ENCODE measurements around the gene PPP1R10. TPM values are rescaled to one million over a fixed set of nuclear protein-coding genes. Genes with fewer than 3 reads are reported as not detected.

The PPP1R10 gene
- total and polyA plus RNA-seq, 10 donors: 13.5 to 86.2 (median 67.2) TPM

DNA sequence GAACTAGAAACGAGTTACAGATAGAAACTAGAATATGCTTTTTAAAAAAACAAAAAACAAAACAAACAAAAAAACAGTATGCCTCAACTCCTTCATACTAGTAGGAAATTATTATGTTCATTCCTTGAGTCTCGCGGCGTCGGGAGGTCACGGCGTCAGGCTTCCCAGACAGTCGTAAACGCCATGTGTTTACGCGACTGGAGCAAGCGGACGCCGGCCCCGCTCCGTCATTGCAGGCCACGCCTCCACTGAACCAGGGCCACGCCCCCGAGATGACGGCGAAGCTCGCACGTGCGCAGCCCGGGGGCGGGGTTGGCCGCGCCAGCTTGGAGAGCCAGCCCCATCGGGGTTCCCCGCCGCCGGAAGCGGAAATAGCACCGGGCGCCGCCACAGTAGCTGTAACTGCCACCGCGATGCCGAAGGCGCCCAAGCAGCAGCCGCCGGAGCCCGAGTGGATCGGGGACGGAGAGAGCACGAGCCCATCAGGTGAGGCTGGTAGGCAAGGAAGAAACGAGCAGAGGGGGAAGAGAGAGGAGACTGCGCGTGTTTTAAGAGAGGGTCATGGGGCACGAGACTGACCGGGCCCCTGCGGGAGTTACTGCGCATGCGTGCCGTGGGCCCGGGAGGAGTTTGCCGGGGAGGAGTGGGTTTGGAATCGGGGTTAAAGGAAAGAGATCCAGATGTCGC is 45.8 kb downstream of the PPP1R10 start, which contains the start of gene ABCF1:
Gene ABCF1 (plus strand): TSS at position 368 of the 687 bp plus-strand sequence. CDS start 46 bp downstream, at position 414.
- Histone ChIP-seq H3K4me3 (peak within 1 kb of the TSS; percentile 65 to 94 (median 83)), H3K4me1 (peaks cover 28 to 62% (median 51%) of the 10 kb centered on the region in 6 donors), H3K9me3 (no peaks in the 10 kb centered on the region), H3K27ac (peak within 1 kb of the TSS; percentile 81 to 96 (median 91)), H3K36me3 (peaks cover 0 to 22% (median 0%) of the 10 kb centered on the region in 6 donors), H3K27me3 (replicated peaks in 1 of 7) (no peaks in the 10 kb centered on the region)
- TF ChIP-seq POLR2AphosphoS5 (IDR thresholded peaks at IDR 0.05) (peak; percentile 92 to 97 (median 94)), POLR2A (IDR thresholded peaks at IDR 0.05) (peak in 2 of 3 donors; percentile 28 to 55)
- TF ChIP-seq, protein P1, sequence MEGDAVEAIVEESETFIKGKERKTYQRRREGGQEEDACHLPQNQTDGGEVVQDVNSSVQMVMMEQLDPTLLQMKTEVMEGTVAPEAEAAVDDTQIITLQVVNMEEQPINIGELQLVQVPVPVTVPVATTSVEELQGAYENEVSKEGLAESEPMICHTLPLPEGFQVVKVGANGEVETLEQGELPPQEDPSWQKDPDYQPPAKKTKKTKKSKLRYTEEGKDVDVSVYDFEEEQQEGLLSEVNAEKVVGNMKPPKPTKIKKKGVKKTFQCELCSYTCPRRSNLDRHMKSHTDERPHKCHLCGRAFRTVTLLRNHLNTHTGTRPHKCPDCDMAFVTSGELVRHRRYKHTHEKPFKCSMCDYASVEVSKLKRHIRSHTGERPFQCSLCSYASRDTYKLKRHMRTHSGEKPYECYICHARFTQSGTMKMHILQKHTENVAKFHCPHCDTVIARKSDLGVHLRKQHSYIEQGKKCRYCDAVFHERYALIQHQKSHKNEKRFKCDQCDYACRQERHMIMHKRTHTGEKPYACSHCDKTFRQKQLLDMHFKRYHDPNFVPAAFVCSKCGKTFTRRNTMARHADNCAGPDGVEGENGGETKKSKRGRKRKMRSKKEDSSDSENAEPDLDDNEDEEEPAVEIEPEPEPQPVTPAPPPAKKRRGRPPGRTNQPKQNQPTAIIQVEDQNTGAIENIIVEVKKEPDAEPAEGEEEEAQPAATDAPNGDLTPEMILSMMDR (IDR thresholded peaks at IDR 0.05 in 8 of 11, conservative IDR thresholded peaks at IDR 0.05 in 3 of 11): no peak
- DNase-seq: peak; percentile 100
- WGBS, 5 donors: 0 to 1% (median 0%) methylated on average over 43 to 59 of the region's 59 CpGs
- intact Hi-C loops (cut with DNase I; ENCODE audit: low total_unique reads): no loop called here

DNA sequence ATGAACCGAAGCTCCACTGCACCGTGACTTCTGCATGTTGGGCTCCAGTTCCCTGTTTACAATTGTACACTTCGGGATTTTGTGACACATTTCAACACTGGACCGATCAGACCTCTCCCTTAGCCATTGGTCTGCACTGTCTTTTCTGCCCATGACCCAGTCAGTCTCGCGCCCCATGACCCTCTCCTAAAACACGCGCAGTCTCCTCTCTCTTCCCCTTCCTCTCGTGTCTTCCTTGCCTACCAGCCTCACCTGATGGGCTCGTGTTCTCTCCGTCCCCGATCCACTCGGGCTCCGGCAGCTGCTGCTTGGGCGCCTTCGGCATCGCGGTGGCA is 46.3 kb downstream of the PPP1R10 start:
- TF ChIP-seq POLR2A (IDR thresholded peaks at IDR 0.05) (no peak), POLR2AphosphoS5 (IDR thresholded peaks at IDR 0.05) (no peak)
- TF ChIP-seq, protein P1 (IDR thresholded peaks at IDR 0.05 in 8 of 11, conservative IDR thresholded peaks at IDR 0.05 in 3 of 11): no peak
- Histone ChIP-seq H3K27me3 (replicated peaks in 1 of 7) (no peaks in the 10 kb centered on the region), H3K36me3 (peaks cover 0 to 18% (median 0%) of the 10 kb centered on the region in 6 donors), H3K27ac (peak overlapping the region; percentile 81 to 96 (median 91)), H3K9me3 (no peaks in the 10 kb centered on the region), H3K4me3 (peak overlapping the region; percentile 65 to 94 (median 83)), H3K4me1 (peaks cover 28 to 59% (median 50%) of the 10 kb centered on the region in 6 donors)
- intact Hi-C loops (cut with DNase I; ENCODE audit: low total_unique reads): no loop called here
- WGBS, 5 donors: 1 to 2% (median 1%) methylated on average over 18 of the region's 18 CpGs
- DNase-seq: no peak

DNA sequence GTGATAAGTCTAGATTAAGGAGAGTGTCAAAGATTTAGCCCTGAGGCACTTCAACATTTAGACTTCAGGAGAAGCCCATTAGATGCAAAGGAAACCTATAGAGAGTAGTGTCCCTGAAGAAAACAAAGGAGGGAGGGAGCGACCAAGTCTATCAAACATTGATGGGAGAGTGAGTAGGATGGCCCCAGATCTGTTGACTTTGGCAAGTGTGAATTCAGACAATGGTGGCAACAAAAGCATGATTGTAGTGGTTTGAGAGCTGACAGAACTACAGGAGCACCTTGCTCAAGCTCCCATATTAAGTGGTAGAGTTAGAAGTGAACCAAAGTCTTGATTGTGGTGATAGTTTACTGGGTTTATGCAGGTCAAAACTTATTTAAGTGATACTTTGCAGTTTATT is 46.8 kb downstream of the PPP1R10 start:
- Histone ChIP-seq H3K9me3 (no peaks in the 10 kb centered on the region), H3K27me3 (replicated peaks in 1 of 7) (no peaks in the 10 kb centered on the region), H3K27ac (peak overlapping the region in 6 of 8 donors; percentile 81 to 96 (median 92)), H3K4me3 (peak overlapping the region; percentile 65 to 94 (median 83)), H3K4me1 (peaks cover 28 to 54% (median 46%) of the 10 kb centered on the region in 6 donors), H3K36me3 (peaks cover 0 to 14% (median 0%) of the 10 kb centered on the region in 6 donors)
- TF ChIP-seq POLR2AphosphoS5 (IDR thresholded peaks at IDR 0.05) (no peak), POLR2A (IDR thresholded peaks at IDR 0.05) (no peak)
- TF ChIP-seq, protein P1 (IDR thresholded peaks at IDR 0.05 in 8 of 11, conservative IDR thresholded peaks at IDR 0.05 in 3 of 11): no peak
- 78 to 92% (median 85%) methylated on average over 1 of the region's 1 CpG for WGBS, 5 donors
- intact Hi-C loops (cut with DNase I; ENCODE audit: low total_unique reads): no loop called here
- DNase-seq: no peak

DNA sequence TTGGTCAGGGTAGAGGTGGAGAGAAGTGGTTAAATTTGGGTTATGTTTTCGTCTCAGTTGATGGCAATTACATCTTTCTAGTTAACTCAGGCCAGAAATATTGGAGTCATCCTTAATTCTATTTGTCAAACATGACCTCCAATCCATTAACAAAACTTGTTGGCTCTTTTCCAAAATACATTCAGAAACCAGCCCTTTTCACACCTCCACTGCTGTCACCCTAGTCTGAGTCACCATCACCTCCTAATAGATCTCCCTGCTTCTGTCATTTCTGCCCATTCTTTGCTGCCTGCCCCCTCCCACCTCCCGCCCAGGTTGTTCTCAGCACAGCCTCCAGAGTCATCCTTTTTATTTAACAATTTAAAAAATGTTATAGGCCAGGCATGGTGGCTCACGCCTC is 48.8 kb downstream of the PPP1R10 start:
- intact Hi-C loops (cut with DNase I; ENCODE audit: low total_unique reads): no loop called here
- Histone ChIP-seq H3K4me3 (no peak overlapping the region), H3K36me3 (peaks cover 0 to 6% (median 1%) of the 10 kb centered on the region in 6 donors), H3K9me3 (no peaks in the 10 kb centered on the region), H3K27me3 (replicated peaks in 1 of 7) (no peaks in the 10 kb centered on the region), H3K27ac (no peak overlapping the region), H3K4me1 (peaks cover 16 to 34% (median 29%) of the 10 kb centered on the region in 6 donors)
- WGBS, 5 donors: 55 to 80% (median 65%) methylated on average over 3 of the region's 3 CpGs
- TF ChIP-seq, protein P1 (IDR thresholded peaks at IDR 0.05 in 8 of 11, conservative IDR thresholded peaks at IDR 0.05 in 3 of 11): no peak
- no peak for TF ChIP-seq POLR2AphosphoS5 (IDR thresholded peaks at IDR 0.05)
- no peak for TF ChIP-seq POLR2A (IDR thresholded peaks at IDR 0.05)
- no peak for DNase-seq
